ENCODE measurements around the gene MBD3L3. TPM values are rescaled to one million over a fixed set of nuclear protein-coding genes. Genes with fewer than 3 reads are reported as not detected.
A peak's percentile ranks its signal among the peaks of the same experiment; 100 is the strongest.

Gene MBD3L3
- total and polyA plus RNA-seq, 10 of the 15 experiments (the other 5 are each of a cell fraction or from before 2014, with no cell fraction given) = not detected

DNA sequence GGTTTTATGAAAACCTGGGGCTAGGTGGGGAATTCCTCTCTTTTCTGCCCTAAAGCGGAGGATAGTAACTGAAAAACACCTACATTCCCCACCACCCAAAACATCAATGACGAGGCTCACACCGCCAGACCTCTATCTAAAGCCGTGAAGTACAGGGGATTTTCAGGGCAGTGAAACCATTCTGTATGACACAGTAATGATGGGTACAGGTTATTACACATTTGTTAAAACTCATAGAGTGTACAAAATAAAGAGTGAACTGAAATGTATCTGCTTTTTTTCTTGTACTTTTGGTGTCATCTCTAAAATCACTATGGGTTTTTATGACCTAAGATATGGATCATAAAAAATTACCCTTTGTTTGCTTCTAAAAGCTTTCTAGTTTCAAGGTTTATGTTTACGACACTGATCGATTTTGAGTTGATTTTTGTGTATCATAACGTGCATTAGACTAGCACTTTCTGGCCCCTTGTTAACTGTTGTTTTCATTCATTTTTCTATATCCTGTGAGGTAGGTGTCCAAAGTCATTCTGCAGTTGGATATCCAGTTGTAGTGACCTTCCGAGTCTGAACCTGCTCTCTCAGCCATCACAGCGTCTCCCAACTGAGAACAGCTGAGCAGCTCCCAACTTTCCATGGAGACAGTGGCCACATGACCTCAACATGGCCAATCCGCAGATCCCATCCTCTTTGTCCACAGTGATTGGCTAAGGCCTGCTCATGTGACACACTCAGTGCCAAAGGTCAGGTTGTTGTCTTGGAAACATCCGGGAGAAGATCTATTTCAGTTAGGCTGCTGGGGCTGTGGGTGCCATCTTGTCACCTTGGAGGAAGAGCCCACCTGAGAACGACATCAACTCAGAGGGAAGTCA, 47.5 kb downstream of the MBD3L3 start:
- ChIA-PET SMC1A (ENCODE audit: uncharacterized antibody, unreplicated experiment) (interaction anchor here (1.2 kb wide), 1 partner anchor 11 kb away, joined by 6 read pairs; no protein-coding TSS in a partner anchor), CTCF (interaction anchor here (0.5 to 1.9 kb wide), 3 partner anchors 13 to 204 kb away, joined by 3 to 7 read pairs (median 4); no protein-coding TSS in a partner anchor), POLR2A (interaction anchor here (0.6 to 1.6 kb wide), 2 partner anchors 14 to 34 kb away, joined by 5 read pairs; no protein-coding TSS in a partner anchor), RAD21 (ENCODE audit: unreplicated experiment) (interaction anchor here (1.4 to 2.8 kb wide), 3 partner anchors 13 to 58 kb away, joined by 4 to 9 read pairs (median 5); partner anchors contain the start of gene ZNF557)
- Histone ChIP-seq H3K27me3 (replicated peaks in 1 of 2; ENCODE audit: control insufficient read depth in 2 of 2, insufficient read depth in 2 of 2, low read length in 1 of 2) (no peaks in the 10 kb centered on the region), H3K9me3 (replicated peaks; ENCODE audit: control insufficient read depth, insufficient read depth, low read length) (no peaks in the 10 kb centered on the region; the same call in 1 of the 3 replicates), H3K79me2 (ENCODE audit: control insufficient read depth, insufficient read depth, low read length) (no peaks in the 10 kb centered on the region), H3K27ac (ENCODE audit: control insufficient read depth, insufficient read depth) (peak overlapping the region; percentile 60), H3K4me3 (no peak overlapping the region), H3K36me3 (ENCODE audit: control insufficient read depth in 2 of 2, insufficient read depth in 2 of 2, low read length in 1 of 2) (no peaks in the 10 kb centered on the region), H3K4me1 (ENCODE audit: control insufficient read depth, insufficient read depth, low read length) (peaks cover 16% of the 10 kb centered on the region), H4K20me1 (ENCODE audit: control insufficient read depth, insufficient read depth) (no peaks in the 10 kb centered on the region), H3K4me2 (ENCODE audit: control insufficient read depth, insufficient read depth) (peak overlapping the region; percentile 30; the same call in 1 of the 2 replicates), H3K9ac (ENCODE audit: control insufficient read depth, insufficient read depth, low read length) (no peak overlapping the region), H2AFZ (ENCODE audit: control insufficient read depth, low read depth, low read length) (no peak overlapping the region)
- ATAC-seq = peak; percentile 81
- TSS peak; percentile 68 for BruUV-seq (replicated peaks)
- FAIRE-seq = peak; percentile 18
- intact Hi-C loops (cut with micrococcal nuclease; ENCODE audit: unreplicated experiment) = no loop called here
- WGBS (ENCODE audit: insufficient coverage, insufficient replicate concordance, low lambda C conversion rate, missing lambda C conversion rate) = 30% methylated on average over 12 of the region's 12 CpGs
- in situ Hi-C loops (cut with MboI) = loop anchor here (5.0 kb wide), 1 partner anchor 66 kb away; no protein-coding TSS in a partner anchor
- no peak for DNase-seq (ENCODE audit: low read depth, low spot score)
- TF ChIP-seq HDGF (IDR thresholded peaks at IDR 0.05) (peak; percentile 56; the same call in 1 of the 2 replicates), ATF7 (IDR thresholded peaks at IDR 0.05; ENCODE audit: low read depth) (peak; percentile 75), SMARCA5 (IDR thresholded peaks at IDR 0.05) (peak; percentile 91; the same call in 1 of the 2 replicates), POLR2AphosphoS5 (IDR thresholded peaks at IDR 0.05; ENCODE audit: low read length) (no peak), ZNF207 (IDR thresholded peaks at IDR 0.05; ENCODE audit: borderline replicate concordance) (no peak)
- TF ChIP-seq, protein P1, sequence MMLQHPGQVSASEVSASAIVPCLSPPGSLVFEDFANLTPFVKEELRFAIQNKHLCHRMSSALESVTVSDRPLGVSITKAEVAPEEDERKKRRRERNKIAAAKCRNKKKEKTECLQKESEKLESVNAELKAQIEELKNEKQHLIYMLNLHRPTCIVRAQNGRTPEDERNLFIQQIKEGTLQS (IDR thresholded peaks at IDR 0.05; ENCODE audit: borderline replicate concordance, extremely low read depth, low read depth, low read length) = no peak
- TF ChIP-seq, protein P2, sequence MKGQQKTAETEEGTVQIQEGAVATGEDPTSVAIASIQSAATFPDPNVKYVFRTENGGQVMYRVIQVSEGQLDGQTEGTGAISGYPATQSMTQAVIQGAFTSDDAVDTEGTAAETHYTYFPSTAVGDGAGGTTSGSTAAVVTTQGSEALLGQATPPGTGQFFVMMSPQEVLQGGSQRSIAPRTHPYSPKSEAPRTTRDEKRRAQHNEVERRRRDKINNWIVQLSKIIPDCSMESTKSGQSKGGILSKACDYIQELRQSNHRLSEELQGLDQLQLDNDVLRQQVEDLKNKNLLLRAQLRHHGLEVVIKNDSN (IDR thresholded peaks at IDR 0.05; ENCODE audit: borderline replicate concordance, extremely low read length, insufficient read depth, low read depth, low read length) = peak; percentile 66
- TF ChIP-seq, protein P3, sequence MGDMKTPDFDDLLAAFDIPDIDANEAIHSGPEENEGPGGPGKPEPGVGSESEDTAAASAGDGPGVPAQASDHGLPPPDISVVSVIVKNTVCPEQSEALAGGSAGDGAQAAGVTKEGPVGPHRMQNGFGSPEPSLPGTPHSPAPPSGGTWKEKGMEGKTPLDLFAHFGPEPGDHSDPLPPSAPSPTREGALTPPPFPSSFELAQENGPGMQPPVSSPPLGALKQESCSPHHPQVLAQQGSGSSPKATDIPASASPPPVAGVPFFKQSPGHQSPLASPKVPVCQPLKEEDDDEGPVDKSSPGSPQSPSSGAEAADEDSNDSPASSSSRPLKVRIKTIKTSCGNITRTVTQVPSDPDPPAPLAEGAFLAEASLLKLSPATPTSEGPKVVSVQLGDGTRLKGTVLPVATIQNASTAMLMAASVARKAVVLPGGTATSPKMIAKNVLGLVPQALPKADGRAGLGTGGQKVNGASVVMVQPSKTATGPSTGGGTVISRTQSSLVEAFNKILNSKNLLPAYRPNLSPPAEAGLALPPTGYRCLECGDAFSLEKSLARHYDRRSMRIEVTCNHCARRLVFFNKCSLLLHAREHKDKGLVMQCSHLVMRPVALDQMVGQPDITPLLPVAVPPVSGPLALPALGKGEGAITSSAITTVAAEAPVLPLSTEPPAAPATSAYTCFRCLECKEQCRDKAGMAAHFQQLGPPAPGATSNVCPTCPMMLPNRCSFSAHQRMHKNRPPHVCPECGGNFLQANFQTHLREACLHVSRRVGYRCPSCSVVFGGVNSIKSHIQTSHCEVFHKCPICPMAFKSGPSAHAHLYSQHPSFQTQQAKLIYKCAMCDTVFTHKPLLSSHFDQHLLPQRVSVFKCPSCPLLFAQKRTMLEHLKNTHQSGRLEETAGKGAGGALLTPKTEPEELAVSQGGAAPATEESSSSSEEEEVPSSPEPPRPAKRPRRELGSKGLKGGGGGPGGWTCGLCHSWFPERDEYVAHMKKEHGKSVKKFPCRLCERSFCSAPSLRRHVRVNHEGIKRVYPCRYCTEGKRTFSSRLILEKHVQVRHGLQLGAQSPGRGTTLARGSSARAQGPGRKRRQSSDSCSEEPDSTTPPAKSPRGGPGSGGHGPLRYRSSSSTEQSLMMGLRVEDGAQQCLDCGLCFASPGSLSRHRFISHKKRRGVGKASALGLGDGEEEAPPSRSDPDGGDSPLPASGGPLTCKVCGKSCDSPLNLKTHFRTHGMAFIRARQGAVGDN (IDR thresholded peaks at IDR 0.05) = peak; percentile 58; the same call in 1 of the 2 replicates
- TF ChIP-seq, protein P4, sequence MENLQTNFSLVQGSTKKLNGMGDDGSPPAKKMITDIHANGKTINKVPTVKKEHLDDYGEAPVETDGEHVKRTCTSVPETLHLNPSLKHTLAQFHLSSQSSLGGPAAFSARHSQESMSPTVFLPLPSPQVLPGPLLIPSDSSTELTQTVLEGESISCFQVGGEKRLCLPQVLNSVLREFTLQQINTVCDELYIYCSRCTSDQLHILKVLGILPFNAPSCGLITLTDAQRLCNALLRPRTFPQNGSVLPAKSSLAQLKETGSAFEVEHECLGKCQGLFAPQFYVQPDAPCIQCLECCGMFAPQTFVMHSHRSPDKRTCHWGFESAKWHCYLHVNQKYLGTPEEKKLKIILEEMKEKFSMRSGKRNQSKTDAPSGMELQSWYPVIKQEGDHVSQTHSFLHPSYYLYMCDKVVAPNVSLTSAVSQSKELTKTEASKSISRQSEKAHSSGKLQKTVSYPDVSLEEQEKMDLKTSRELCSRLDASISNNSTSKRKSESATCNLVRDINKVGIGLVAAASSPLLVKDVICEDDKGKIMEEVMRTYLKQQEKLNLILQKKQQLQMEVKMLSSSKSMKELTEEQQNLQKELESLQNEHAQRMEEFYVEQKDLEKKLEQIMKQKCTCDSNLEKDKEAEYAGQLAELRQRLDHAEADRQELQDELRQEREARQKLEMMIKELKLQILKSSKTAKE (IDR thresholded peaks at IDR 0.05; ENCODE audit: low read depth, poor library complexity, severe bottlenecking) = peak; percentile 16

Measured in GM12878 (cell line).